ENCODE data around the gene MTFR1L. TPM values are rescaled to one million over a fixed set of nuclear protein-coding genes. Genes with fewer than 3 reads are reported as not detected.

Gene MTFR1L
- total and polyA plus RNA-seq, 5 donors from 2014 or later = 29.7 to 56.1 (median 32.9) TPM

DNA sequence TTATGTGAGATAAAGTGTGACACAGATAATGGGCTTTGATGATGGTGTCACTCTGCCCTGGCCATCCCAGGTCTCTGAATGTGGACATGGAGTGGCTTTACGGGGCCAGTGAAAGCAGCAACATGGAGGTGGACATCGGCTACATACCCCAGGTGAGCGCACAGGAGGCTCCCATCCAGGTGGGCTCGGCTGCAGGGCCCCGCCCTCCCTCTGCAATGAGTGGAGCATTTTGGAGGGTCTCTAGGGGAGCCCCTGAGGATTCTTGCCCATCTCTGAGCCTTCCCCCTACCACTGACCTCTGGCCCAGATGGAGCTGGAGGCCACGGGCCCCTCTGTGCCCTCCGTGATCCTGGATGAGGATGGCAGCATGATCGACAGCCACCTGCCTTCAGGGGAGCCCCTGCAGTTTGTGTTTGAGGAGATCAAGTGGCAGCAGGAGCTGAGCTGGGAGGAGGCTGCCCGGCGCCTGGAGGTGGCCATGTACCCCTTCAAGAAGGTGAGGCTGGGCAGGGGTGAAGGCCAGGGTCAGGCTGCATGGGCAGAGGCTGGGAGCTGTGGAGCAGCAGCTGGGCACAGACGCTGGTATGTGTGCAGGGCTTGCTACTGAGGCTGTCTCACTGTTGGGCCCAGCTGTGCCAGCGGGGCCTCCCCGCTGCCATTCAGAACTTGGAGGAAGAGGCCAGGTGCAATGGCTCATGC, 8.2 kb upstream of the MTFR1L start:
- Histone ChIP-seq H3K9me3 (ENCODE audit: control insufficient read depth in 2 of 2, low read length in 2 of 2) (no peaks in the 10 kb centered on the region), H3K4me3 (ENCODE audit: low read depth, low read length) (no peak overlapping the region), H3K27ac (ENCODE audit: insufficient read depth, low read length, poor library complexity, severe bottlenecking) (no peak overlapping the region), H3K4me1 (ENCODE audit: control insufficient read depth, insufficient read depth, low read length, poor library complexity, severe bottlenecking) (peaks cover 5% of the 10 kb centered on the region), H3K27me3 (ENCODE audit: control insufficient read depth, insufficient read depth, low read length) (no peaks in the 10 kb centered on the region), H3K36me3 (ENCODE audit: control insufficient read depth, insufficient read depth, low read length) (no peaks in the 10 kb centered on the region)
- Mint-ChIP-seq H3K9me3 (peaks cover 0 to 2% (median 0%) of the 10 kb centered on the region in 7 donors), H3K27me3 (no peaks in the 10 kb centered on the region), H3K4me3 (no peak overlapping the region), H3K4me1 (peaks cover 0 to 9% (median 5%) of the 10 kb centered on the region in 4 donors), H3K36me3 (peaks cover 11% of the 10 kb centered on the region), H3K27ac (no peak overlapping the region)
- DNase-seq = no peak
- ATAC-seq (ENCODE audit: low read depth in 2 of 2) = no peak

GRCh38 chr1:25813071-25813733, 6.6 kb upstream of the MTFR1L start:
- Mint-ChIP-seq H3K36me3 (peaks cover 7% of the 10 kb centered on the region), H3K9me3 (peaks cover 0 to 2% (median 0%) of the 10 kb centered on the region in 7 donors), H3K27me3 (no peaks in the 10 kb centered on the region), H3K4me3 (peak overlapping the region in 1 of 4 donors; percentile 21), H3K4me1 (peaks cover 0 to 13% (median 5%) of the 10 kb centered on the region in 4 donors), H3K27ac (no peak overlapping the region)
- H3K4me3 ChIP-seq (ENCODE audit: low read depth, low read length) = no peak overlapping the region
- no peaks in the 10 kb centered on the region for H3K27me3 ChIP-seq (ENCODE audit: control insufficient read depth, insufficient read depth, low read length)
- H3K27ac ChIP-seq (ENCODE audit: insufficient read depth, low read length, poor library complexity, severe bottlenecking) = no peak overlapping the region
- DNase-seq (no peak), ATAC-seq (ENCODE audit: low read depth in 2 of 2) (no peak)
- no peaks in the 10 kb centered on the region for H3K9me3 ChIP-seq (ENCODE audit: control insufficient read depth in 2 of 2, low read length in 2 of 2)
- H3K4me1 ChIP-seq (ENCODE audit: control insufficient read depth, insufficient read depth, low read length, poor library complexity, severe bottlenecking) = peaks cover 5% of the 10 kb centered on the region
- no peaks in the 10 kb centered on the region for H3K36me3 ChIP-seq (ENCODE audit: control insufficient read depth, insufficient read depth, low read length)

- H3K4me1 ChIP-seq (ENCODE audit: control insufficient read depth, insufficient read depth, low read length, poor library complexity, severe bottlenecking) = peaks cover 7% of the 10 kb centered on the region
- Mint-ChIP-seq H3K9me3 (peaks cover 0 to 2% (median 0%) of the 10 kb centered on the region in 7 donors), H3K4me1 (peaks cover 0 to 19% (median 6%) of the 10 kb centered on the region in 4 donors), H3K27me3 (no peaks in the 10 kb centered on the region), H3K4me3 (no peak overlapping the region), H3K27ac (no peak overlapping the region), H3K36me3 (peaks cover 7% of the 10 kb centered on the region)
- DNase-seq = no peak
- no peak for ATAC-seq (ENCODE audit: low read depth in 2 of 2)
- no peak overlapping the region for H3K4me3 ChIP-seq (ENCODE audit: low read depth, low read length)
- no peaks in the 10 kb centered on the region for H3K9me3 ChIP-seq (ENCODE audit: control insufficient read depth in 2 of 2, low read length in 2 of 2)
- H3K27me3 ChIP-seq (ENCODE audit: control insufficient read depth, insufficient read depth, low read length) = no peaks in the 10 kb centered on the region
- no peaks in the 10 kb centered on the region for H3K36me3 ChIP-seq (ENCODE audit: control insufficient read depth, insufficient read depth, low read length)
- no peak overlapping the region for H3K27ac ChIP-seq (ENCODE audit: insufficient read depth, low read length, poor library complexity, severe bottlenecking)
Observed at GRCh38 chr1:25813734-25814471, 5.9 kb upstream of the MTFR1L start.

GRCh38 chr1:25814549-25815087, 5.1 kb upstream of the MTFR1L start:
- Histone ChIP-seq H3K4me3 (ENCODE audit: low read depth, low read length) (no peak overlapping the region), H3K36me3 (ENCODE audit: control insufficient read depth, insufficient read depth, low read length) (no peaks in the 10 kb centered on the region), H3K4me1 (ENCODE audit: control insufficient read depth, insufficient read depth, low read length, poor library complexity, severe bottlenecking) (peaks cover 14% of the 10 kb centered on the region), H3K27ac (ENCODE audit: insufficient read depth, low read length, poor library complexity, severe bottlenecking) (no peak overlapping the region), H3K27me3 (ENCODE audit: control insufficient read depth, insufficient read depth, low read length) (no peaks in the 10 kb centered on the region), H3K9me3 (ENCODE audit: control insufficient read depth in 2 of 2, low read length in 2 of 2) (no peaks in the 10 kb centered on the region)
- peaks cover 0 to 2% (median 0%) of the 10 kb centered on the region in 7 donors for H3K9me3 Mint-ChIP-seq
- H3K36me3 Mint-ChIP-seq = peaks cover 7% of the 10 kb centered on the region
- peak overlapping the region in 2 of 4 donors; percentile 67 to 88 for H3K4me3 Mint-ChIP-seq
- DNase-seq (no peak), ATAC-seq (ENCODE audit: low read depth in 2 of 2) (no peak)
- H3K27me3 Mint-ChIP-seq = no peaks in the 10 kb centered on the region
- H3K27ac Mint-ChIP-seq = peak overlapping the region in 1 of 3 donors; percentile 42
- peaks cover 0 to 25% (median 6%) of the 10 kb centered on the region in 4 donors for H3K4me1 Mint-ChIP-seq

- Mint-ChIP-seq H3K27me3 (no peaks in the 10 kb centered on the region), H3K4me3 (peak overlapping the region in 2 of 4 donors; percentile 67 to 88), H3K4me1 (peaks cover 0 to 26% (median 5%) of the 10 kb centered on the region in 4 donors), H3K36me3 (peaks cover 7% of the 10 kb centered on the region), H3K27ac (peak overlapping the region in 2 of 3 donors; percentile 42 to 83), H3K9me3 (peaks cover 0 to 2% (median 0%) of the 10 kb centered on the region in 7 donors)
- Histone ChIP-seq H3K4me1 (ENCODE audit: control insufficient read depth, insufficient read depth, low read length, poor library complexity, severe bottlenecking) (peaks cover 14% of the 10 kb centered on the region), H3K9me3 (ENCODE audit: control insufficient read depth in 2 of 2, low read length in 2 of 2) (no peaks in the 10 kb centered on the region), H3K27ac (ENCODE audit: insufficient read depth, low read length, poor library complexity, severe bottlenecking) (no peak overlapping the region), H3K36me3 (ENCODE audit: control insufficient read depth, insufficient read depth, low read length) (no peaks in the 10 kb centered on the region), H3K27me3 (ENCODE audit: control insufficient read depth, insufficient read depth, low read length) (no peaks in the 10 kb centered on the region), H3K4me3 (ENCODE audit: low read depth, low read length) (no peak overlapping the region)
- DNase-seq = no peak
- no peak for ATAC-seq (ENCODE audit: low read depth in 2 of 2)
Observed at GRCh38 chr1:25815208-25816111, 4.3 kb upstream of the MTFR1L start.

DNA sequence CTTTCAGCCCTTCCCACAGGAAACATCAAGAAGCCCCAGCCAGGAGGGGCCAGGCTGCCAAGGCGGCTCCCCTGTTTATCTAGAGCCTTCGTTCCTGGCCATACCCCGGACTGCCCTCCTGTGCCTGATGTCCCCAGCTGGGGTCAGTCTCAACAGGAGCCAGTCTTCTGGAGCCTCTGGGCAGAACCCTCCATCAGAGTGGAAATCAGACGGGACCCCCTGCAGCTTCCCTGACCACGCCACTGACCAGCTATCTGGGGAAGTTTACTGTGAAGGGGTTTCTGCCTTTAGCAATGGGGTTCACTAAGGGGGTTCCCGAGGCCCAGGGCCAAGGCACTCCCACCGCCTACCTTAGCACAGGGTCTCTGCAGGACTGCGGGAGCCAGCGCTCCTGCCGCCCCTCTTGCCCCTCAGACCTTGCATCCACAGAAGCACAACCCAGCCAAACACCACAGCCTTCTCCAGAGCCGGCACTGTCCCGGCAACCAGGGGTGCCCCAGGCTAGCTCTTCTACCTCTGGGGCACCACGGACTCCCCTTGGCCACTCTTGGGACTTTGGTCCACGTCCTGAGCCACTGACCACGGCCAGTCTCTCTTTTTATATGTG, 3.5 kb upstream of the MTFR1L start:
- DNase-seq = no peak
- Histone ChIP-seq H3K4me1 (ENCODE audit: control insufficient read depth, insufficient read depth, low read length, poor library complexity, severe bottlenecking) (peaks cover 16% of the 10 kb centered on the region), H3K36me3 (ENCODE audit: control insufficient read depth, insufficient read depth, low read length) (no peaks in the 10 kb centered on the region), H3K27me3 (ENCODE audit: control insufficient read depth, insufficient read depth, low read length) (no peaks in the 10 kb centered on the region), H3K9me3 (ENCODE audit: control insufficient read depth in 2 of 2, low read length in 2 of 2) (no peaks in the 10 kb centered on the region), H3K27ac (ENCODE audit: insufficient read depth, low read length, poor library complexity, severe bottlenecking) (no peak overlapping the region), H3K4me3 (ENCODE audit: low read depth, low read length) (no peak overlapping the region)
- Mint-ChIP-seq H3K36me3 (peaks cover 12% of the 10 kb centered on the region), H3K4me1 (peaks cover 0 to 29% (median 8%) of the 10 kb centered on the region in 4 donors), H3K27me3 (no peaks in the 10 kb centered on the region), H3K9me3 (peaks cover 0 to 2% (median 0%) of the 10 kb centered on the region in 7 donors), H3K27ac (peak overlapping the region in 1 of 3 donors; percentile 40), H3K4me3 (no peak overlapping the region)
- ATAC-seq (ENCODE audit: low read depth in 2 of 2) = no peak

Measured in CD4-positive, CD25-positive, alpha-beta regulatory T cell (primary cell).